IPS-20b (cell line): ENCODE measurements around the gene SELPLG.
"Not testable (repeated sequence)": the region's sequence is repeated elsewhere in the genome, so short reads cannot be mapped to it uniquely, and the experiment has no call there.

ENCODE experiments used
- H3K27ac ChIP-seq: one replicate; pipeline ENCODE4 v1.5.1; 2013; ENCODE audit warnings: low read length
- H3K27me3 ChIP-seq: 2 replicates; pipeline ENCODE4 v1.6.1; 2013; ENCODE audit warnings: mild to moderate bottlenecking, low read length, inconsistent platforms; ENCODE audit not compliant: insufficient read depth
- H3K36me3 ChIP-seq: 2 replicates; pipeline ENCODE4 v1.6.1; 2013; ENCODE audit warnings: low read depth, mild to moderate bottlenecking, inconsistent platforms, low read length, moderate library complexity; ENCODE audit not compliant: insufficient read depth
- H3K4me1 ChIP-seq: 2 replicates; pipeline ENCODE4 v1.6.1; 2013; ENCODE audit warnings: mild to moderate bottlenecking, control low read depth, inconsistent platforms, low read length, moderate library complexity; ENCODE audit not compliant: insufficient read depth
- H3K4me3 ChIP-seq: 2 replicates; pipeline ENCODE4 v1.5.1; 2013; ENCODE audit warnings: mild to moderate bottlenecking, low read length, inconsistent platforms
- H3K9ac ChIP-seq: 2 replicates; pipeline ENCODE4 v1.6.1; 2013; ENCODE audit warnings: low read depth, mild to moderate bottlenecking, inconsistent platforms, low read length, moderate library complexity
- H3K9me3 ChIP-seq: 2 replicates; pipeline ENCODE4 v1.6.1; 2013; ENCODE audit warnings: mild to moderate bottlenecking, low read depth, low read length, inconsistent platforms; ENCODE audit not compliant: insufficient read depth

Gene SELPLG

GRCh38 chr12:108576660-108577234 lies 56.9 kb downstream of the SELPLG start:
- H3K9me3 ChIP-seq, result peaks cover 3% of the 10 kb centered on the region; the same call in 1 of the 2 replicates
- H3K27me3 ChIP-seq, result no peaks in the 10 kb centered on the region
- H3K36me3 ChIP-seq, result no peaks in the 10 kb centered on the region
- no peak overlapping the region for H3K4me3 ChIP-seq
- H3K9ac ChIP-seq, result no peak overlapping the region
- no peak overlapping the region for H3K27ac ChIP-seq
- no peaks in the 10 kb centered on the region for H3K4me1 ChIP-seq

- no peak overlapping the region for H3K27ac ChIP-seq
- no peaks in the 10 kb centered on the region for H3K36me3 ChIP-seq
- H3K27me3 ChIP-seq, result no peaks in the 10 kb centered on the region
- H3K4me3 ChIP-seq, result no peak overlapping the region
- no peaks in the 10 kb centered on the region for H3K4me1 ChIP-seq
- H3K9ac ChIP-seq, result no peak overlapping the region
- H3K9me3 ChIP-seq, result peaks cover 3% of the 10 kb centered on the region; the same call in 1 of the 2 replicates
Observed at GRCh38 chr12:108575199-108575912, 58.3 kb downstream of the SELPLG start.

GRCh38 chr12:108574276-108574675 lies 59.4 kb downstream of the SELPLG start:
- H3K36me3 ChIP-seq, H3K9ac ChIP-seq, H3K4me1 ChIP-seq, H3K4me3 ChIP-seq, H3K27ac ChIP-seq, H3K27me3 ChIP-seq, H3K9me3 ChIP-seq: not testable (repeated sequence)

- Histone ChIP-seq H3K4me3 (no peak overlapping the region), H3K27ac (no peak overlapping the region), H3K9ac (no peak overlapping the region), H3K9me3 (no peaks in the 10 kb centered on the region), H3K27me3 (no peaks in the 10 kb centered on the region), H3K4me1 (no peaks in the 10 kb centered on the region), H3K36me3 (peaks cover 8% of the 10 kb centered on the region)
Observed at GRCh38 chr12:108573317-108573716, 60.4 kb downstream of the SELPLG start.

- Histone ChIP-seq H3K27me3 (no peaks in the 10 kb centered on the region), H3K4me3 (no peak overlapping the region), H3K36me3 (peaks cover 18% of the 10 kb centered on the region), H3K9me3 (no peaks in the 10 kb centered on the region), H3K4me1 (no peaks in the 10 kb centered on the region), H3K27ac (no peak overlapping the region), H3K9ac (no peak overlapping the region)
Observed at GRCh38 chr12:108572166-108572790, 61.4 kb downstream of the SELPLG start.
